Osteoblast (primary cell): Measurements from ENCODE around the gene DIP2C. TPM values are rescaled to one million over a fixed set of nuclear protein-coding genes. Genes with fewer than 3 reads are reported as not detected.
A peak's percentile ranks its signal among the peaks of the same experiment; 100 is the strongest.

Source experiments
- DNase-seq: peaks from one replicate; pipeline ENCODE4 v3.0.0; 2011; ENCODE audit warnings: low spot score, mixed read lengths; ENCODE audit not compliant: insufficient read length; ENCODE audit errors: missing footprints
- H2AFZ ChIP-seq: 2 replicates; pipeline ENCODE4 v1.6.0; 2011; ENCODE audit warnings: mild to moderate bottlenecking, low read length
- H3K27ac ChIP-seq: 2 replicates; pipeline ENCODE4 v1.5.1; 2011; ENCODE audit warnings: mild to moderate bottlenecking, low read depth, low read length, moderate library complexity
- H3K27me3 ChIP-seq: 2 replicates; pipeline ENCODE4 v1.6.0; 2012; ENCODE audit warnings: mild to moderate bottlenecking, control low read depth, inconsistent platforms, low read length, moderate library complexity; ENCODE audit not compliant: insufficient read depth
- H3K36me3 ChIP-seq: 2 replicates; pipeline ENCODE4 v1.5.1; 2011; ENCODE audit warnings: mild to moderate bottlenecking, low read length, control low read depth, moderate library complexity; ENCODE audit not compliant: insufficient read depth
- H3K4me1 ChIP-seq: 2 replicates; pipeline ENCODE4 v1.5.1; 2011; ENCODE audit warnings: mild to moderate bottlenecking, low read length, control low read depth, moderate library complexity; ENCODE audit not compliant: insufficient read depth
- H3K4me2 ChIP-seq: 2 replicates; pipeline ENCODE4 v1.6.0; 2011; ENCODE audit warnings: mild to moderate bottlenecking, low read length; ENCODE audit not compliant: insufficient read depth
- H3K4me3 ChIP-seq: fragments of 200-600 bp; sonication (generic); 3 replicates; pipeline ENCODE4 v1.5.1; 2012; ENCODE audit warnings: mild to moderate bottlenecking, low read length, inconsistent platforms; ENCODE audit not compliant: insufficient read depth
- H3K79me2 ChIP-seq: 2 replicates; pipeline ENCODE4 v1.6.0; 2012; ENCODE audit warnings: mild to moderate bottlenecking, low read length, control low read depth, inconsistent platforms; ENCODE audit not compliant: insufficient read depth
- H3K9me3 ChIP-seq: 2 replicates; pipeline ENCODE4 v1.5.1; 2011; ENCODE audit warnings: low read depth, low read length, control low read depth
- H4K20me1 ChIP-seq: 2 replicates; pipeline ENCODE4 v1.6.0; 2012; ENCODE audit warnings: mild to moderate bottlenecking, low read length, control low read depth; ENCODE audit not compliant: insufficient read depth
- CTCF ChIP-seq: IDR thresholded peaks from 2 replicates; pipeline ENCODE4 v1.5.1; 2011; ENCODE audit warnings: mild to moderate bottlenecking, low read depth, low read length, moderate library complexity; ENCODE audit errors: extremely low read depth
- total RNA-seq: library from RNA; depleted of rRNA; stranded (reverse); fragments of >200 nt; gene quantifications from 2 replicates; pipeline ENCODE4 v1.2.3, GENCODE V29; 2012

The DIP2C gene
- total RNA-seq, 1 donor: 36.9 TPM

- peak; percentile 94 for DNase-seq
- peaks cover 25% of the 10 kb centered on the region for H3K36me3 ChIP-seq
- peak overlapping the region; percentile 62 for H3K4me3 ChIP-seq
- H3K79me2 ChIP-seq: no peaks in the 10 kb centered on the region
- peak overlapping the region; percentile 78 for H3K27ac ChIP-seq
- no peak for TF ChIP-seq CTCF
- H4K20me1 ChIP-seq: no peaks in the 10 kb centered on the region
- peak overlapping the region; percentile 92 for H3K4me2 ChIP-seq
- H2AFZ ChIP-seq: peak overlapping the region; percentile 65
- H3K4me1 ChIP-seq: peaks cover 15% of the 10 kb centered on the region
- H3K9me3 ChIP-seq: no peaks in the 10 kb centered on the region
- no peaks in the 10 kb centered on the region for H3K27me3 ChIP-seq
Measured at GRCh38 chr10:329361-330099, 359.9 kb downstream of the DIP2C start.

- H3K36me3 ChIP-seq: peaks cover 26% of the 10 kb centered on the region
- no peak for DNase-seq
- no peak for TF ChIP-seq CTCF
- H3K4me1 ChIP-seq: peaks cover 26% of the 10 kb centered on the region
- no peaks in the 10 kb centered on the region for H3K9me3 ChIP-seq
- H4K20me1 ChIP-seq: no peaks in the 10 kb centered on the region
- H3K4me3 ChIP-seq: no peak overlapping the region
- no peak overlapping the region for H3K4me2 ChIP-seq
- H2AFZ ChIP-seq: no peak overlapping the region
- no peaks in the 10 kb centered on the region for H3K79me2 ChIP-seq
- H3K27me3 ChIP-seq: no peaks in the 10 kb centered on the region
- H3K27ac ChIP-seq: no peak overlapping the region
Measured at GRCh38 chr10:327889-328852, 361.3 kb downstream of the DIP2C start.

- no peaks in the 10 kb centered on the region for H3K9me3 ChIP-seq
- H3K4me1 ChIP-seq: peaks cover 26% of the 10 kb centered on the region
- H3K27ac ChIP-seq: no peak overlapping the region
- no peak overlapping the region for H3K4me3 ChIP-seq
- H3K79me2 ChIP-seq: no peaks in the 10 kb centered on the region
- no peak for TF ChIP-seq CTCF
- H3K4me2 ChIP-seq: no peak overlapping the region
- peaks cover 26% of the 10 kb centered on the region for H3K36me3 ChIP-seq
- no peak for DNase-seq
- no peak overlapping the region for H2AFZ ChIP-seq
- no peaks in the 10 kb centered on the region for H3K27me3 ChIP-seq
- no peaks in the 10 kb centered on the region for H4K20me1 ChIP-seq
Measured at GRCh38 chr10:326894-327635, 362.4 kb downstream of the DIP2C start.
